NCI-H2171 (cell line): ENCODE results near the gene TOMM20.
"Not testable (repeated sequence)": the region's sequence is repeated elsewhere in the genome, so short reads cannot be mapped to it uniquely, and the experiment has no call there.

ENCODE experiments used
- DNase-seq: peaks from one replicate; lab custom pipeline; 2025; lab: John Stamatoyannopoulos, UW

TOMM20 gene

GRCh38 chr1:235128456-235129328 is at the start of gene TOMM20:
Gene TOMM20 (minus strand): TSS chr1:235128837. CDS start chr1:235128715, 122 bp downstream.
- peak; percentile 94 for DNase-seq

- no peak for DNase-seq
Observed at GRCh38 chr1:235176486-235176885, 47.8 kb upstream of the TOMM20 start.

- no peak for DNase-seq
Observed at GRCh38 chr1:235169986-235170385, 41.3 kb upstream of the TOMM20 start.

- no peak for DNase-seq
Observed at GRCh38 chr1:235168375-235168774, 39.7 kb upstream of the TOMM20 start.

GRCh38 chr1:235161685-235162327 is 33.2 kb upstream of the TOMM20 start:
- DNase-seq = no peak

- peak; percentile 91 for DNase-seq
Observed at GRCh38 chr1:235160957-235161684, 32.5 kb upstream of the TOMM20 start, which contains the start of gene RBM34. Gene RBM34 (minus strand): TSS chr1:235161250. CDS start chr1:235161226, 24 bp downstream.

GRCh38 chr1:235160383-235160956 is 31.8 kb upstream of the TOMM20 start:
- DNase-seq = no peak

GRCh38 chr1:235159930-235160329 is 31.3 kb upstream of the TOMM20 start:
- DNase-seq = not testable (repeated sequence)

- DNase-seq = not testable (repeated sequence)
Observed at GRCh38 chr1:235159284-235159683, 30.6 kb upstream of the TOMM20 start.

GRCh38 chr1:235158680-235159079 is 30.0 kb upstream of the TOMM20 start:
- DNase-seq = no peak

GRCh38 chr1:235157150-235157549 is 28.5 kb upstream of the TOMM20 start:
- DNase-seq = no peak

GRCh38 chr1:235156740-235157139 is 28.1 kb upstream of the TOMM20 start:
- no peak for DNase-seq

GRCh38 chr1:235156265-235156664 is 27.6 kb upstream of the TOMM20 start:
- DNase-seq = no peak

GRCh38 chr1:235152235-235152634 is 23.6 kb upstream of the TOMM20 start:
- no peak for DNase-seq

GRCh38 chr1:235151033-235151432 is 22.4 kb upstream of the TOMM20 start:
- DNase-seq = no peak

GRCh38 chr1:235149824-235150223 is 21.2 kb upstream of the TOMM20 start:
- no peak for DNase-seq

- no peak for DNase-seq
Observed at GRCh38 chr1:235147269-235147668, 18.6 kb upstream of the TOMM20 start.

GRCh38 chr1:235145639-235146038 is 17.0 kb upstream of the TOMM20 start:
- no peak for DNase-seq

GRCh38 chr1:235142991-235143390 is 14.4 kb upstream of the TOMM20 start:
- no peak for DNase-seq

- DNase-seq = no peak
Observed at GRCh38 chr1:235139315-235139714, 10.7 kb upstream of the TOMM20 start.

- DNase-seq = no peak
Observed at GRCh38 chr1:235138821-235139220, 10.2 kb upstream of the TOMM20 start.

- DNase-seq = no peak
Observed at GRCh38 chr1:235136111-235136510, 7.5 kb upstream of the TOMM20 start.
